Stimulated activated naive CD4-positive, alpha-beta T cell treated with Interleukin-2 at 50 U/mL for 16 hours (primary cell): ENCODE data around the gene OR2H2.

ENCODE experiments used
- DNase-seq: peaks from one replicate; lab custom pipeline; 2025; lab: John Stamatoyannopoulos, UW

Gene OR2H2

GRCh38 chr6:29593199-29593855 lies 8.4 kb downstream of the OR2H2 start:
- DNase-seq = no peak

DNA sequence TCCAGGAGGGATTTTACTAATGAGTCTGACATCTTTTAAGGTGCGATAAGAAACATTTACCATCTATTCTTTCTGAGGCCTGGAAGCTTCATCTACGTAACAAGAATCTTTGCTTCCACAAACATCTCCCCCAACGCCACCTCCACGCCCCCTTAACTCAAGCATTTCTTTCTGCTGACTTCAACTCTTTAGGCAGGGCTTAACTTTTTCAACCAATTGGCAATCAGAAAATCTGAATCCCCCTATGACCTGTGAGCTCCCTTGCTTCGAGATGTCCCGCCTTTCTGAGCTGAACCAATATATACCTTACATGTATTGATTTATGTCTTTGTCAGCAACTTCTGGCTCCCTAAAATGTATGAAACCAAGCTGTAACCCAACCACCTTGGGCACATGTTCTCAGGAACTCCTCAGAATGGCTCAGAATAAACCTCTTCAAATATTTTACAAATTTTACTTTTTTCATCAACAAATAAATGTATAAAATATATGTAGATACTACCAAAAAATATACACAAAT lies 11.5 kb downstream of the OR2H2 start:
- no peak for DNase-seq

DNA sequence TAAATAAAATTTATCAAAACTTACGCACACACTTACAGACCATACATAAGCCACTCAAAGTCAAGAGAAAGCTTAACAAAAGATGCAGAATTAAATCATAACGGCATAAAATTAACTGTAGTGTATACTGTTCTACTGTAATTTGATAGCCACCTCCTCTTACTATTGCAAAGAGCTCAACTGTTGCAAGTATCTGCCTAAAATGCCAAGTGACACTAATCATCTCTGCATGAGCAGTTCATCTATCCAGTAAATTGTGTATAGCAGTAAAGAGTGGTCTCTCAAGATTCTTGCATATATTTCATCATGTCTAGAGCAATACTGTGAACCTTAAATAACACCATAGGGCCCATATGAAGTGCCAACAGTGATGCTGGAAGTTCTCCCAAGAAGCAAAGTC lies 12.3 kb downstream of the OR2H2 start:
- no peak for DNase-seq

- no peak for DNase-seq
Observed at GRCh38 chr6:29598172-29598747, 13.3 kb downstream of the OR2H2 start.

GRCh38 chr6:29602564-29603361 lies 17.8 kb downstream of the OR2H2 start:
- no peak for DNase-seq

- DNase-seq = no peak
Observed at GRCh38 chr6:29603456-29603855, 18.5 kb downstream of the OR2H2 start.

- no peak for DNase-seq
Observed at GRCh38 chr6:29603930-29604329, 19.0 kb downstream of the OR2H2 start.

DNA sequence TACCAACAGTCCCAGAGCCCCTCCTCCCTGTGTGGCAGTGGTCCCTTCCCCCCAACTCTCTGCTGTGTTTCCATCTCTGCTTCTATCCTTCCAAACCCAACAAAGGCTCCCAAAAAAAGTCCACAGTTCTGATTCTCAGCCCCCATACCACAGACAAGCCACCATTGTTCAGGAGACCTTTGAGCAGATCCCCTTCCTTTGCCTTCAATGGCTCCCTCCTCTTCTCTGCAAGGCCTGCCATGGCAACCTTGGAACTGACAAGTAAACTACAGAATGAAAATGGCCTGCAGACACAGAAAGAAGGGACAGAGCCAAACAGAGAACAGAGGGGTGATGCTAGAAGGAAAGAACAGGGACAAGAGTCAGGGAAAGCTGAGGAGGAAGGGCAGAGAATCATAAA lies 23.2 kb downstream of the OR2H2 start:
- DNase-seq = no peak

DNA sequence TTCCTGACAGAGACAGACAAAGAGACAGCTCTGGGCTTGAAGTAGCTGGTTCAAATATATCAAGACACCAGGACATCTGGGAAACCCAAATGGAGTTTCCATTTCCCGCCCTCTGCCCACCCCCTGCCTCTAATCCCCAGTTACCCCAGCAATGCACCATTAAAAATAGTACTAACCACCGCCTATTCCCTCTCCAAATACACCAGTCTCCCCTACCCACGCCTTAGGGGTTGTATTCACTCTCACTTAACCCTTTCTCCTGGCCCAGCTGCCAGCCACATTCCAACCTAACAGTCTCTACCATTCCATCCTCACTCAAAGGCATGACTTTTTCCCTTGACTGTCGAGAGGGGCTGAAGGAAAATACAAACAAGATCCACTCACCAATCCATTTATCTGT lies 25.6 kb downstream of the OR2H2 start:
- DNase-seq = no peak

GRCh38 chr6:29611426-29611825 lies 26.5 kb downstream of the OR2H2 start:
- no peak for DNase-seq

DNA sequence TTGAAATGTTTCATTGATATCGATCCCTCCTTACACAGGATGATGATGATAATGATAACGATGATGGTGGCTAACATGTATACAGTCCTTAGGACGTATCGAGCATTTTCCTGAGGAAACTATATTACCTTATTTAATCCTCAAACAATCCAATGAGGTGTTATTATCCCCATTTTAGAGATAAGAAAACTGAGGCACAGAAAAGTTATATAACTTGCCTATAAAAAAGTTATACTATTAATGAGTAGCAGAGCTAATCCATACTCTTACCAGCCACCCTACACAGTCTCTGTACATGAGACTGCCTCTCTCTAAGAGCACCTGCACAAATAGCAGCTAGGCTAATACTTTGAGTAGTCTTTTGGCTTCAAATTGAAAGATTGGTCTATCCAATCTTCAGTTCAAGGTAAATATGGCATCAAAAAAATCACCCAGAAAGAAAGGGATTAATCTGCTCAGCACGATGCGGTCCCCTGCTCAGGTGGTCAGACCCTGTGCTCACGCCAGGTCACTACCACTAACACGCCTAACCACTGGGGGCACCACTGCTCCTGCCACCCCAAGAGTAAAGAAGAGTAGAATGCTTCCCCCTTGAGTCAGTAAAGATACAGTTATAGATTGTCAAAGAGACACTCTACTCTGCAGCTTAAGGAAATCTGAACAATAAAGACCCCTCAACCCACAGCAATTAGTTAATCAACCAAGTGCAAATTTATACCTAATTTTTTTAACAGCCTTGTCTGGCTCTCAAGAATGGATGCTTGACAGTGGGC lies 33.0 kb downstream of the OR2H2 start:
- no peak for DNase-seq

- DNase-seq = no peak
Observed at GRCh38 chr6:29619578-29620160, 34.7 kb downstream of the OR2H2 start.

DNA sequence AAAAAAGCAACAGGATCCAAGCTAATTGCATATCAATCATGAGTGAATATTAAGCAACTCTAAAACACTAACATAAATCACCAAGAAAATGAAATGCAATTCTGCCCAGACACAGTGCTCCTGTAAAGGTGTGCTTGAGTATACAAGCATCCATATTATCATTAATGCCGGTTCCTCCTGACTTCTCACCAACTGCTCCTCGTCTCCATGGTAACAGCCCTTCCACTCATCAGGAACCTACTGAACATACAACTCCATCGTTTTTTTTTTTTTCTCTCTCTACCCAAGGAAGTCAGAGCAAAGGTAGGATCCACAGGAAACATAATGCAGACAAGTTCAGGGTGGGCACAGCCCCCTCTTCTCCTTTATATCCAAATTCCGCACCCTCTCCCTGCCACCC lies 35.7 kb downstream of the OR2H2 start:
- no peak for DNase-seq

GRCh38 chr6:29624520-29624961 lies 39.6 kb downstream of the OR2H2 start:
- DNase-seq = no peak

DNA sequence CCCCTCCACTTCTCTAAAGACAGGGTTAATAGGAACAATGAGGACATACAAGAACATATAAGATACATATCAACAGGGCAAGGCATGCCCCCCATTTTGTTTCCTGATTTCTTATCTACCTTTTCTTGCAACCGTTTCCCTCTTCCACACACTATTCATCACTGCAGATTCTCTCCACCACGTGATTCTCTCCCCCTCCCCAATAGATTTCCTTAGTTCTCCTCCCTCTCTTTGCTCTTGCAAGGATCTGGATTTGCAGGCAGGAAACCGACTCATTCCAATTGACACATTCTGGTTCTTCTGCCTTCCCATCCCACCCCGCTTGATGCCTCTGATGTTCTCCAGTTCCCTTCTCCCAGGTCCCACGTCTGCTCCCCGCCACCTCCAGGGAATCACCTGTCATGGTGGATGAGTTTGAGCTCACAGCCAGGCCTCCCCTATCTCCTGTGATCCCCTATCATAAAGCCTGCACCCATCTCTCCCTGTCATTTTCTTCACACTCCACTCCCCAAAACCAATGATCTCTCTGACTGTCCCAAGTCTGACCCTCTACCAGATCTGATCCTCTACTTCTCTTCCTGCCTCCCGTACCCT lies 40.5 kb downstream of the OR2H2 start:
- no peak for DNase-seq

- DNase-seq = no peak
Observed at GRCh38 chr6:29626948-29627754, 42.2 kb downstream of the OR2H2 start.

- DNase-seq = peak; percentile 58
Observed at GRCh38 chr6:29627755-29628418, 43.0 kb downstream of the OR2H2 start.

- DNase-seq = peak; percentile 40
Observed at GRCh38 chr6:29628419-29629281, 43.7 kb downstream of the OR2H2 start.

DNA sequence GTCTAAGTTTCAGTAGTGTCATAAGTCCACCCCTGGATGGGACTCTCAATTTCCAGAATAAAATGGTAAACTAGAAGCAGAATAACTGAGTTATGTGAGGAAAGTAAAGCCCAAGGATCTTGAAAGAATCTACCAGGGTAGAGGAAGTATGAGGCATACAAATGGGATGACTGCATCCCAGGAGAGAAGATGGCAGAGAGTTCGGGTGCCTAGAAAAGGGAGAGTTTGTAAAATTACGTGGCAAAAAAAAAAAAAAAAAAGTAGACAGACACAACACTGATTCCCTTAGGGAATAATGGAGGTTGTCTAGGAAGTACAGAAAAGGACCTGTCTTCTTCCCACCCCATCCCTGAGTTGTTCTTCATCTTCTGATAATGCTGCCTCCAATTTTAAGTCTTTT lies 44.6 kb downstream of the OR2H2 start:
- DNase-seq = no peak
